ENCODE results near the gene ST6GALNAC1. TPM values are rescaled to one million over a fixed set of nuclear protein-coding genes. Genes with fewer than 3 reads are reported as not detected.

Gene ST6GALNAC1
- total and polyA plus RNA-seq, 2 of the 13 experiments (the other 11 are each of a cell fraction or from before 2014, with no cell fraction given): not detected

- no peak for TF ChIP-seq PLSCR1 (CRISPR knock-in tag; IDR thresholded peaks at IDR 0.05; ENCODE audit: borderline replicate concordance)
- 0 out of 2 replicates have a peak, but pooled peaks have one; percentile 26 for TF ChIP-seq ZNF232 (CRISPR knock-in tag; IDR thresholded peaks at IDR 0.05; ENCODE audit: borderline replicate concordance)
- TF ChIP-seq ZNF17 (CRISPR knock-in tag; IDR thresholded peaks at IDR 0.05): no peak
- no peak for TF ChIP-seq SP4 (CRISPR knock-in tag; IDR thresholded peaks at IDR 0.05)
- no peak for TF ChIP-seq DBP (CRISPR knock-in tag; IDR thresholded peaks at IDR 0.05; ENCODE audit: not compliant biosample characterization)
- no peak for TF ChIP-seq ZSCAN5A (CRISPR knock-in tag; IDR thresholded peaks at IDR 0.05; ENCODE audit: borderline replicate concordance)
- TF ChIP-seq ZNF644 (CRISPR knock-in tag; IDR thresholded peaks at IDR 0.05; ENCODE audit: low read depth): 0 out of 2 replicates have a peak, but pooled peaks have one; percentile 28
- peak in 1 of 2 experiments; percentile 36; a peak in 1 of 4 replicates for TF ChIP-seq ATF4 (CRISPR knock-in tag; IDR thresholded peaks at IDR 0.05)
- no peak for TF ChIP-seq EZH2 (conservative IDR thresholded peaks at IDR 0.05; ENCODE audit: low read depth, low read length)
- TF ChIP-seq ZNF776 (CRISPR knock-in tag; IDR thresholded peaks at IDR 0.05): no peak
- TF ChIP-seq PBX3 (CRISPR knock-in tag; IDR thresholded peaks at IDR 0.05; ENCODE audit: borderline replicate concordance): no peak
- no peak for TF ChIP-seq CREB1 (IDR thresholded peaks at IDR 0.05)
- no peak; the same call in 1 of the 2 replicates for TF ChIP-seq CREB1 (CRISPR knock-in tag; IDR thresholded peaks at IDR 0.05)
- TF ChIP-seq SAP130 (CRISPR knock-in tag; IDR thresholded peaks at IDR 0.05; ENCODE audit: low read depth): peak; percentile 83
- no peak for TF ChIP-seq MYNN (CRISPR knock-in tag; IDR thresholded peaks at IDR 0.05; ENCODE audit: low read depth)
- TF ChIP-seq ZNF260 (CRISPR knock-in tag; IDR thresholded peaks at IDR 0.05; ENCODE audit: borderline replicate concordance, low read depth): no peak
- TF ChIP-seq ZNF160 (CRISPR knock-in tag; IDR thresholded peaks at IDR 0.05): peak; percentile 17; the same call in 1 of the 2 replicates
- TF ChIP-seq TOPORS (CRISPR knock-in tag; IDR thresholded peaks at IDR 0.05): no peak
- TF ChIP-seq NCOA5 (CRISPR knock-in tag; IDR thresholded peaks at IDR 0.05): no peak
- no peak for TF ChIP-seq TAF1 (CRISPR knock-in tag; IDR thresholded peaks at IDR 0.05)
- TF ChIP-seq ZNF746 (CRISPR knock-in tag; IDR thresholded peaks at IDR 0.05): 0 out of 2 replicates have a peak, but pooled peaks have one; percentile 26
- no peak for TF ChIP-seq ZFY (CRISPR knock-in tag; IDR thresholded peaks at IDR 0.05)
- no peak for TF ChIP-seq BCLAF1 (IDR thresholded peaks at IDR 0.05)
These were observed 28.8 kb upstream of the ST6GALNAC1 start (continued) for GRCh38 chr17:76672270-76672851.

Data from HepG2 (cell line).